HG03558 (cell line): ENCODE data around the gene TGFB2.
"Not testable (repeated sequence)": the region's sequence is repeated elsewhere in the genome, so short reads cannot be mapped to it uniquely, and the experiment has no call there.

Experiments
- ATAC-seq: cut with Tn5 transposase; IDR thresholded peaks from one replicate; pipeline ENCODE4 v1.9.1; 2021; ENCODE audit warnings: moderate number of reproducible peaks; ENCODE audit not compliant: unreplicated experiment; ENCODE audit errors: extremely low read depth

TGFB2 gene

DNA sequence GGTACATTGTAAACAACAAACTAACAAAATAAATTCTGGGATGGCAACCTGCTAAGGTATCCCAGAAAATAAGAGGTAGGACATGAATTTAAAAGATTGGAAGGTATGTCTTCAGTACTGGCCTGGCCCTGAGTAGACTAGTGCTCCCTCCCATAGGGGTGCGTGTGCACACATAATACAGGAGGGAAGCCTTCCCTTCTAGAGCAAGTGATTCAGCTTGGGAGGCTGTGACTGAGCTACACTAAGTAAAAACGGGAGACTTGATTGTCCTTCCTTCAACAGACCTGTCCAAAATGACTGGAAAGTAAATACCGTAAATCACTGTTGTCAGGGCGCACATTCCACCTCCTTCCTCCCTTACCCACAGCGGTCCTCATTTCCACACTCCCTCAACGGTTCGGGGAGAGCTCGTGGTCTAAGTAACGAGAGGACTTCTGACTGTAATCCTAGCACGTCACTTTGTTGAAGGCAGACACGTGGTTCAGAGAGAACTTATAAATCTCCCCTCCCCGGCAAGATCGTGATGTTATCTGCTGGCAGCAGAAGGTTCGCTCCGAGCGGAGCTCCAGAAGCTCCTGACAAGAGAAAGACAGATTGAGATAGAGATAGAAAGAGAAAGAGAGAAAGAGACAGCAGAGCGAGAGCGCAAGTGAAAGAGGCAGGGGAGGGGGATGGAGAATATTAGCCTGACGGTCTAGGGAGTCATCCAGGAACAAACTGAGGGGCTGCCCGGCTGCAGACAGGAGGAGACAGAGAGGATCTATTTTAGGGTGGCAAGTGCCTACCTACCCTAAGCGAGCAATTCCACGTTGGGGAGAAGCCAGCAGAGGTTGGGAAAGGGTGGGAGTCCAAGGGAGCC lies at the start of gene TGFB2:
Gene TGFB2, plus strand, starts transcription at position 523 of the 859 bp plus-strand sequence. CDS start 1,366 bp downstream, outside the sequence.
- ATAC-seq, result peak; percentile 24

DNA sequence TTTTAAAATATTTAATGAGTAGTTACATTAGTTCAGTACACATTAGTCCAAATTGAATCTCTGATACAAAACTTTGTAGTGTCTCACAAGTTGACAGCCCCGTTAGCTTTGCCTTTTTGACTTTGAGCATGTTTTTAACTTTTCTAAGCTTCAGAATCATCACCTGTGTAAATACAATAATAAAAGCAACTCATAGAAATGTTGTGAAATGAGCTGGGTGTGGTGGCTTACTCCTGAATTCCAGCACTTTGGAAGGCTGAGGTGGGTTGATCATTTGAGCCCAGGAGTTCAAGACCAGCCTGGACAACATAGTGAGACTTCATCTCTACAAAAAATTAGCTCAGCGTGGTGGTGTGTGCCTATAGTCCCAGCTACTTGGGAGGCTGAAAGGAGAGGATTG lies 49.0 kb upstream of the TGFB2 start:
- no peak for ATAC-seq

DNA sequence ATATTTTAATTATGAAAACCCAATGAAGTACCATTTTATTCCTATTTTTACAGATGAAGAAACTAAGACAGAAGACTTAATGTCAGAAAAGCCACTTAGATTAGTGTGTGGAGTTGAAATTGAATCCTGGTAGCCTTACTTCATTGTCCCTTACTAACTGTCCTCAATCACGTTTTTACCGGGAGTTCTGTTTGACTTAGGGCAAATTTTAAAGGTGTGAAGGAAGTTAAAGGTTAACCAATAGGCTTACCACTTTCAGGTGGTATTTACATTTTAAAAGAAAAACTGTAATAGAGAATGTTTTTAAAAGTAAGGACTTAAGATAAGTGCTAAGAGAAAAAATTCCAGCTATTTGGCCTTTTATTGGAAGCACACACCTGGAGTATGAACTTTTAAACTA lies 47.7 kb upstream of the TGFB2 start:
- no peak for ATAC-seq

DNA sequence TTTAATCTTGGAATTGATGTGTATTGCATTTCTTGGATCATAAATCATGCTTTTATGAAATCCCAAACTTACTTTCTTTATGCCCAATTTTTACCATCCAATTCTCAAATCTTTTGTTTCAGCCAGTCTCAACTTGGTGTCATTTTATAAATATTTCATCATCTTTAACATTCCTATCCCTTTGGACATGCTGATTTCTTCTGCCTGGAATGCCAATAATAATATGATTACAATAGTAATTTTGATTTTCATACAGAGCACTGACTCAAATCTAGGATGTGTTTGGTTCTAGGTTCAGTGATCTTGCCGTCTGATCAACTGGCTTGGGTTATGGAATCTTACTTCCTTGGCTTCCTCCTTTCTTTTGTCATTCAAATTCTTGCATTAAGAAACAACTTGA lies 47.3 kb upstream of the TGFB2 start:
- no peak for ATAC-seq

DNA sequence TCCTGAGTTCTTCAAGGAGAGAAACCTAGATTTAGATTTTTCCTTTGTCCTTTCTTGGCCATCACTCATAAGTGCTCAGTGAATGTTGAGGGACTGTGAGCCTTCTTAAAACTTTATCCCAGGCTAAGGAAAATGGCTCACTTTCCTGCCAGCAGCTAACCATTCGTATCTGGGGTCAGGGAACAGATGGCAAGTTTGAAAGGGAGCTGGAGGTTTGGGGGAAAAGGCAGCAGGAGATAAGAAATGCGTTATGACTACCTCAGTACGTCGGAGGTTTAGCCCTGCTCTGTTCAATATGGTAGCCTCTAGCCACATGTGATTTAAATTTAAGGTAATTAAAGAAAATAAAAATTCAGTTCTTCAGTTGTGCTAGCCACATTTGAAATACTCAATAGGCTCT lies 46.7 kb upstream of the TGFB2 start:
- no peak for ATAC-seq

DNA sequence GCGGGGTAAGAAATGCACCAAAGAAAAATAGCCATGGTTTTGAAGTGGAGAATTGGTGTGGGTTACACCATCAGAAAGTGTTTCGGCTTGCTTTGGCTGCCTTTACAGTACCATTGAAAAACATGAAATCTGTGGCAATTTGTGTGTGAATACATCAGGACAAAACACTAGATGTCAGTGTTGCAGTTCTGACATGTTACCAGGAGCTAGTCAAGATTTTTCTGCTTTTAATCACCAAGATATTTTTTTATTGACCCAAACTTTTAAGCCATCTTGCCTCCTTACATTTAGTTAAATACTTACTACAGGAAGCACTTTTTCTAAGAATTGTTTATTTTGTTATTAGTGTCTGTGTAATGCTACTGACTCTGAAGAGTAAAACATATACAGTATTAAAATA lies 45.7 kb upstream of the TGFB2 start:
- no peak for ATAC-seq

DNA sequence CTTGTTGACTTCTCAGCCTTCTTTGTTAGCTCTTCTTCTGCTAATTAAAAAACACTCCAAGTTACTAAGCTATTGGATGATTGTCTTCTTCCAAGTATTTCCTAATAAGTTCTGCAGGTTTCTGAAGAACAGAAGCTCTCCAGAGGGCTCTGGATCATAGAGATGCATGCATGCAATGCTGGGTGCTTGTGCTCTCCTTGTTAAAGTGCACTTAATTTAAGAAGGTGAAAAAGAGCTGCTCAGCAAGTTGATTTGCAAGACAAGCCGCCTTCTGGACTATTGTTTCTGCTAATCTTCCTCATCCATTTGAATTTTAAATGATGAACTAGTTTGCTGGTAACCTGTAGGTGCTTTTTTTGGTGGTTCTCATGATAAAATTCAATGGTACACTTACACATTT lies 43.9 kb upstream of the TGFB2 start:
- ATAC-seq, result no peak

DNA sequence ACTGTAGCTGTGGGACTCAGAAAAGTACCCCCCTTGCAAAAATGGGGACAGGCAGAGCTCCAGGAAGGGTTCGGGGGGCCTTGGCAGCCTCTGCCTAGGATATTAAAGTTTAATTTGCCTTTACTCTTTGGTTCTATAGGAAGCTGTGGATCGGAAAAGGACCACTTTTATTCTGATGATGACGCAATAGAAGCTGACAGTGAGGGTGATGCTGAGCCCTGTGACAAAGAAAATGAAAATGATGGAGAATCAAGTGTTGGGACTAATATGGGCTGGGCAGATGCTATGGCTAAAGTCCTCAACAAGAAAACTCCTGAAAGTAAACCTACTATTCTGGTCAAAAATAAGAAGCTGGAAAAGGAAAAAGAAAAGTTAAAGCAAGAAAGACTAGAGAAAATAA lies 43.0 kb upstream of the TGFB2 start:
- ATAC-seq, result no peak

DNA sequence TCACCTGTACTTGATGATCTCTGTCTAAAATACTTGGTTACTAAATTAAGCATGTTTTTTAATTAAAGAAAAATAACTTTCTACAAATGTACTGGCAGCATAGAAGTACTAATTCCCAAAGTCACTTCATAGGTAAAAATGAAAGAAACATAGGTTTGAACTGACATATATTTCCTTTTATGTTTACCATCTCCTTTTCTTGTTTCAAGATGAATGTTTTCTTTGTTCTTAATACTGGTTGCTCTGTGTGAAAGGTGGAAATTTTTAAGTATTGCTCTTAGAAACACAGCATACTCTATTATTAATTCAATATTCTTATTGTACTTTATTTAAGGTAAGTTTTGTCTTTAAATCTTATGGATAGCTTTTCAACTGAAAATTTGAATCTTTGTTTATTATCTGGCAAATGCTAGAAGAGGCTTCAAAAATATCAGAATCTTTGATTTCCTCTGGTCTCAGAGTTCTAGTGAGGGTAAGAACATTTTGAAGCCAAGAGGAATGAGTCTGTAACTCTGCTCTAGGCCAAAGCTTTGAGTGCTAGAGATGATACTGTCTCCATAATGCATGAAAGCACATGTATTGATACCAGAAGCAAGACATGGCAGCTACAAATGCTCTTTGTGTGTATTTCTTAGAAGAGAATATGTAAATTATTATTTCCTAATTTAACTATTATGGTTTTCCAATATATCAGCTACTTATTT lies 41.8 kb upstream of the TGFB2 start:
- ATAC-seq, result no peak

DNA sequence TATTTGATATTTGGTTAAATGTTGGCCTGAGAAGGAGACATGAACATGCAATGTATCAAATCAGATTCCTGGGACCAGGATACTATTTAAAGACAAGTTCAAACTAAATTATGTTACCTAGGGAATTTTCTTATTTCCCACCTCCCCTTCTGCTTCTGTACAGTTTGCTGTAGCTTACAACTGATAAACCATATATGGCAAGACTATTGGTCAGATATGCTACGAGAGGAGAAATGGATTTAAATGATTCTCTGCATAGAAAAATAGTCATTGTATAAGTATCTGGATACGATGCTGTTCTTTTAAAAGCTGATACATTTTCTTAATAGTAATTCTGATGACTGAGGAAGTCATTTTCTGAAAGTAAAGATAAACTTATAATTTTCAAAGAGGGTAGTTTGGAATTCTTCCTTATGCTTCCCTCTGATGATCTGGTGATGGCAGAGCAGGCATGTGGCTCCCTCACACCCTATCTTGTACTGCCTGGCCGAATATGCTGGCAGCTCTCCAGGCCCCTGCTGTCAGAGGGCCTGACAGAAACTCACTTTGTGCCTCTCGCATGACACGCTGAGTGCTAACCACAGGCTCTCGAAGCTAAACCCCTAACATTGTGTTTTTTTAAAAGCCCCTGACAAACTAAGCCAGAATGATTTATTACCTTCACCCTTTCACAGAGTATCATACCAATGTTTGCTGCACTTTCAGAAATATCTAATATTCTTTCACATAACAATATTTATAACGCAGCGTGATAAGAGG lies 40.7 kb upstream of the TGFB2 start:
- ATAC-seq, result peak; percentile 83

DNA sequence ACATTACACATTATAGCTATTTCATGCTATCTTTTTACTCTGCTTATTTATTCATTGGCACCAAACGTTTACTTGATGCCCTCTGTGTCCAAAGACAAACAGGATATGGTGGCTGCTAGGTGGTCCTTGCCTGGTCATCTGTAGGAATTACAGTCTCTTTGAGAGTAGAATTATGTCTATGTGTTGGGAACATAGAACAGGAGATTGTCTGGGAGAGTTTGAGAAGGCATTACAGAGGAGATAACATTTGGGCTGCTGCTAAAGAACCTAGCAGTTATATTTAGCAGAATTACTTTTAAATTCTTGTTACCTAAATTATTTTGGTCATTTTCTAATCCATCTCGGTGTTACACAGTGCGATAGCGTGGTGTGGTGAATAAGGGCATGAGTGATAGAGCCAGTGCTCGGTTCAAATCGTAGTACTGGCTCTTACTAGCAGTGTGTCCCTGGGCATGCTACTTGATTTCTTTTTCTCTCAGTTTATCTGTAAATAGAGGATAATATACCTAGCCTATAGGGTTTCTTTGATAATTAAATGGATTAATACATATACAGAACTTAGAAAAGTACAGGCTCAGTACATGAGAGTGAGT lies 39.6 kb upstream of the TGFB2 start:
- ATAC-seq, result no peak

DNA sequence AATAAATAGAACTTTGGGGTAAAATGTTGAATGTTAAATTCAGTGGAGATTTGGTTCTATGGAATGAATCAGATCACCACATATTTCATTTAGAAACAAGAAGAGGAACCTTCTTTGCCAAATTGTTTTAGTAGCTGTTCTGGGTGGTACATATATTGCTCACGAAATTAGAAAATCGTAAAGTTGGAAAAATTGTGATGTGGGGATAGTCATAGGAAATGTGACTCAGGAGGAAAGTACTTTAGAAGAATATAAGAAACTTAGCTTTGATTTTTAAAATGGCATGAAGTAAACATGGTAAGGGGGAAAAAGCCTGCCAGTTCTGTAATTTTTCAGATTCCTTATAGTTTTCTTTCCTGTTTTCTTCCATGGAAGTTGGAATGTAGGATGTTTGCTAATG lies 32.6 kb upstream of the TGFB2 start:
- no peak for ATAC-seq

DNA sequence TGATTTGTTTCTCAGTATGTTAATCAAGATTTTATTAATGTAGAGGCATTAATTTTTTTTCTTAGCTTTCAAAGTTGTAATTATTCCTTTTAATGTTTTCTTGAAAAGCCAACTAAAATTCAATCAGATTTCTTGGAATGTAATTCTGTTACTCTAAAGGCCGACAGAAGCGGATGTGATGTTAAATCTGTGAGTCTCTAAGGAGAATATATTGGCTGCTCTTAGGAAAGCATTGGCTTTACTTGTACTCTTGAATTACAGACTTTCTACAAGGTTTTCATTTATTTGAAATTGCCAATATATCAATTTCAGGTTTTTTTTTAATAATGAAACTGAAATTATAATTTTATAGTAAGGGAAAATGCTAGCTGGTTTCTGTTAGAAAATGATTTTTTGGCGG lies 30.8 kb upstream of the TGFB2 start:
- no peak for ATAC-seq

DNA sequence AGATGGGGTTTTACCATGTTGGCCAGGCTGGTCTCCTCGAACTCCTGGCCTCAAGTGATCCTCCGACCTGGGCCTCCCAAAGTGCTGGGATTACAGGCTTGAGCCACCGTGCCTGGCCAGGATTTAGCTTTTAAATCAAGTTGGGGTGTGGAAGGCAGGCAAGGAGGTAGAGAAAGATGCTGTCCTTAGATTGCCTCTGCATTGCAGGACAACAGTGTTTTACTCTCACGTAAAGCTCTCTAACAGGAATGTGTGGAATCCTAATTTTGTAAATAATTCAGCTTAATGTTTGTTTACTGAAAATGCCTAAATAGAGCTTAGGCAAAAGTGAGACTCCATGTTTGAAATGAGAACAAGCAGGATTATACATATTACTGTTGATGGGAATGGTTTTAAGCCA lies 29.5 kb upstream of the TGFB2 start:
- no peak for ATAC-seq

DNA sequence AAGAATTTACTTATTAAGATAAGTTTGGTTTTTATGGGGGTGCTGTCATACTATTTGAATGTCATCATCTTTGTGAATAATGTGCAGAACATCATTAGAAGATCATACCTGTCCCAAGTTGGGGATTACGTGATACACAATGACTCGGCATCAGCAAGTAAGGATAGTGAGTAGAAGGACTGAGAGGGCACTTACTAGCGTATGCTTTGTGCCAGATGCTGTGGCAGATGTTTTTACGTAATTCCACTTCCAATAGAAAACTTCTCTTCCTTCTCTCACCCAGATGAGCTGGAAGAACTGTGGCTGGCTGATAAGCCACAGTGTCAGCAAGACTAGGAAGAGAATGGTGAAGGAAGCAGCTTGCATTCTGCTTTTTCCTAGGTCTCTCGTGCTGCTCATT lies 28.1 kb upstream of the TGFB2 start:
- ATAC-seq, result no peak

DNA sequence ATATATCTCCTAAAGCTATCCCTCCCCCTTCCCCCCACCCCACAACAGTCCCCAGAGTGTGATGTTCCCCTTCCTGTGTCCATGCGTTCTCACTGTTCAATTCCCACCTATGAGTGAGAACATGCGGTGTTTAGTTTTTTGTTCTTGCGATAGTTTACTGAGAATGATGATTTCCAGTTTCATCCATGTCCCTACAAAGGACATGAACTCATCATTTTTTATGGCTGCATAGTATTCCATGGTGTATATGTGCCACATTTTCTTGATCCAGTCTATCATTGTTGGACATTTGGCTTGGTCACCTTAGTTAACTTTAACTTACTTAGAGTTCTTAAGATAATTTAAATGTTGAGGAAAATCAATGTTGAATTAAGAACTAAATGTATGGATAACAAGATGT lies 25.0 kb upstream of the TGFB2 start:
- not testable (repeated sequence) for ATAC-seq

DNA sequence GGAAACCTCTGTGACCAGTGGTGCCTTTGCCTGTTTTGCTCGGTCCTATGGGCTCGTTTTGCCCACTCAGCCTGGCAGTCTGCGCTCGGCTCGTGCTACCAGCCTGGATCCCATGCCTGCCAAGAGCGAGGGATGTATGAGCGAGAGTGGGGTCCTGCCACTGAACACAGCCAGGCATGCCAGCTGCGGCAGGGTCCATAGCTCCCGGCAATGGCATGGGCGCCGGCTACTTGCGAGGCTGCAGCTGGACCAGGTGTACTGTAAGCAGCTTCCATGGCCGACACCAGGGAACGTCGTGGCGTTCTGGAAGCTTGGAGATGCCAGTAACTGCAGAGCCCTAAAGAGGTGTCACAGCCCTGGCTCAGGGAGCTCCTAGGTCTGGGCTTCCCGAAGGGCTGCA lies 22.4 kb upstream of the TGFB2 start:
- no peak for ATAC-seq

DNA sequence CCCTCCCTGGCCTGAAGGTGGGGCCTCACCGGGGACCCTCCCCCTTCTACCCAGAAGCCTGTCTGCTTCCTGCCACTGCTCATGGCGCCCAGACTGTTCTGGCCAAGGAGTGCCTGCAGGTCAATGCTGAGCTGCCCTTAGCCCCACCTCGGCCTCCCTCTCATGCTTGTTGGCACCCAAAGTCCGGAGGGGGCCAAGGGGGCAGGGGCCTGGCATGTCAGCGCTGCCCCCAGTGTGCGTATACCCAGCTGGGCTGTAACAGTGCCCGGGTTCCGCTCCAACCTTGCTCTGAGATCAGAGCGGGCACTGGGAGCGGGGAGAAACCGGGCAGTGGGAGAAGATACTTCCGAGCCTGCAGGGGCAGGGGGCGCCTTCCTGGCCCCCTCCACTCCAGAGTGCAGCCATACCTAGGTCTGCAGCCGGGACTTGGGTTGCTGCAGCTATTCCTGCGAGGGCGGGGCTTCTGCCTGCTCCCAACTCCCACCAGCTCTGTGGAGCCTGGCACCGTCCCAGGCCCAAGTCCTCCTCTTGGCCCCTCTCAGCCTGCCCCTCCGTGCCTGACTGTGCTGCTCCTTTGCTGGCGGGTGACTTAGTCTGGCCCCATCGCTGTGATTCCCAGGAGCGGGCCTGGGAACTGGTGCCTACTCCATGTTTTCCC lies 21.4 kb upstream of the TGFB2 start:
- ATAC-seq, result no peak

DNA sequence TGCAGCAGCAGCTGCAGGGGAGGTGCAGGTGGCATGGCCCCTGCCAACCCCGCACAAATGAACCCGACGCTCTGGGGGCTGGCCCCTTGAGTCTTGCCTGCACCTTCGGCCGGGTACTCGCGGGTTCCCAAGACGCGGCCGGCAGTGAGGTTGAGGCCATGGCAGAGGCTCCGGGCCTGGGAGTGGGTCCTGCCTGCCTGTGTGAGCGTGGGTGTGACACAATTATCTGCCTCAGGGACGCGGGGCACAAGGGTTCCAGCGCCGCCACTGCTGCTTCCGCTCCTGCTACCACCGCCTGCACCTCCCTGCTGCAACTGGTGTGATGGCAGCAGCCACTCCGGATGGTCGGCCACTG lies 20.9 kb upstream of the TGFB2 start:
- ATAC-seq, result no peak

DNA sequence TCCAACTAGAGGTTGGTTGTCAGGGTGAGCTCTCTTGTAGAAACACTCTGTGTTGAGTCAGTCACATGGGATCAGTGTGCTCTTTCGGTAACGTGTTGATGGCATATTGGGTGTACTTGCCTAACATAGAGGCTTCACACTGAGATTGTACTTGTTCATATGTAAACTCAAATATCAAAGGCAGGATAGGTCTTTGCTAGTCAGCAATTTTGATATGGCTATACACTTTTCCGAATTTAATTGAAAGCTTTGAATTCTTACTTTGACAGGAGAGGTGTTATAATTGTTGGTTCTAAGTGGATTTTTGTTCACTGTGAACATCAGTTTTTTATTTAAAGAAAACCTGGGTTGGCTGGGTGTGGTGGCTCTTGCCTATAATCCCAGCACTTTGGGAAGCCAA lies 16.4 kb upstream of the TGFB2 start:
- ATAC-seq, result no peak
